H7 (cell line): ENCODE results near the gene GALNT18. TPM values are rescaled to one million over a fixed set of nuclear protein-coding genes. Genes with fewer than 3 reads are reported as not detected.

Source experiments
- DNase-seq: peaks from one replicate; pipeline ENCODE4 v3.0.0; 2012
- H3K27me3 ChIP-seq: 2 replicates; pipeline ENCODE4 v1.6.0; 2011; ENCODE audit warnings: mild to moderate bottlenecking, low read length; ENCODE audit not compliant: control insufficient read depth, insufficient read depth
- H3K36me3 ChIP-seq: replicated peaks from 2 replicates; pipeline ENCODE4 v1.5.1; 2011; ENCODE audit warnings: low read length; ENCODE audit not compliant: control insufficient read depth, insufficient read depth
- H3K4me3 ChIP-seq: 2 replicates; pipeline ENCODE4 v1.5.1; 2011; ENCODE audit warnings: low read depth, mild to moderate bottlenecking, control low read depth, low read length, moderate library complexity; ENCODE audit not compliant: insufficient read depth
- total RNA-seq: library from RNA; depleted of rRNA; stranded (reverse); fragments of >200 nt; shearing (Covaris generic); gene quantifications from 2 replicates; pipeline ENCODE4 v1.2.3, GENCODE V29; 2014

Gene GALNT18
- total RNA-seq, 1 experiment from 2014 or later = 1.9 TPM

DNA sequence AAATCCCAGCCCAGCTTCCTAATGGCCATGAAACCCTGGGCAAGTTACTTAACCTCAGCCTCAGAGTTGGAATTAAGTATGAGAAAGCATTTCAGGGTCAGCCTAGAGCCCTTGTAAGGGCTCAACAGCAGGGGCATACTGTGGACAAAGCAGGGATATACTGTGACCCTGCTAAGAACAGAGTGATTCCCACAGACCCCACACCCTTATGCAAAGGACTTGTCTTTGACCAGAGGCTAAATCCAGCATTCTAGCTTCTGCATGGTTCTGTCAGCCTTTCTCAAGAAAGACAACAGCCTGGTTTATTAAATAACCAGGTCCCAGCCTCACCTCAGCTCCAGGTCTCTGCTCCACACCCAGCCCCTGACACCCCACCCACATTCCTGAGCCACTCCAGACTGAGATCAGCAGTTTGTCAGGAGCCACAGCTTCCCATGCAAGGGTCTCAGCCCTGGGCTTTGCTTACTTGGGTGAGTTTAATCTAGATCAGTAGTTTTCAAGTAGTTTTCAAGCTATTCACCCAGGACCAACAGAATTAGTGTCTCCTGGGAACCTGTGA is 69.2 kb downstream of the GALNT18 start:
- Histone ChIP-seq H3K27me3 (no peaks in the 10 kb centered on the region), H3K36me3 (no peaks in the 10 kb centered on the region), H3K4me3 (no peak overlapping the region)
- DNase-seq = no peak

DNA sequence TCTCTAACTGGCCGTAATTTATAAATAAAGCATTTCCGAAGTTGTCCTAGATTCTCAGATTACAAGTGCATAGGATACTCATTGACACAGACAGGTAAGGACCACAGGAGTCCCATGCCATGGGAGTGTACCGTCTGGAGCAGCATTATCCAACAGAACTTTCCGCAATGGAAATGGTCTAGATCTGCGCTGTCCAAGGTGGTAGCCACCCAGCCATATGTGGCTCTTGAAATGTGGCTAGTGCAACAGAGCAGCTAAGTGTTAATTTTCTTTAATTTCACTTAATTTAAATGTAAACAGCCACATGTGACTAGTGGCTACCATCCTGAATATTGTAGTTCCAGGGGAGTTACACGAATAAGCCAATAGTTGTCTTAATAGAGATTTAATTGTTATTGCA is 71.3 kb downstream of the GALNT18 start:
- no peak for DNase-seq
- Histone ChIP-seq H3K4me3 (no peak overlapping the region), H3K36me3 (no peaks in the 10 kb centered on the region), H3K27me3 (no peaks in the 10 kb centered on the region)

DNA sequence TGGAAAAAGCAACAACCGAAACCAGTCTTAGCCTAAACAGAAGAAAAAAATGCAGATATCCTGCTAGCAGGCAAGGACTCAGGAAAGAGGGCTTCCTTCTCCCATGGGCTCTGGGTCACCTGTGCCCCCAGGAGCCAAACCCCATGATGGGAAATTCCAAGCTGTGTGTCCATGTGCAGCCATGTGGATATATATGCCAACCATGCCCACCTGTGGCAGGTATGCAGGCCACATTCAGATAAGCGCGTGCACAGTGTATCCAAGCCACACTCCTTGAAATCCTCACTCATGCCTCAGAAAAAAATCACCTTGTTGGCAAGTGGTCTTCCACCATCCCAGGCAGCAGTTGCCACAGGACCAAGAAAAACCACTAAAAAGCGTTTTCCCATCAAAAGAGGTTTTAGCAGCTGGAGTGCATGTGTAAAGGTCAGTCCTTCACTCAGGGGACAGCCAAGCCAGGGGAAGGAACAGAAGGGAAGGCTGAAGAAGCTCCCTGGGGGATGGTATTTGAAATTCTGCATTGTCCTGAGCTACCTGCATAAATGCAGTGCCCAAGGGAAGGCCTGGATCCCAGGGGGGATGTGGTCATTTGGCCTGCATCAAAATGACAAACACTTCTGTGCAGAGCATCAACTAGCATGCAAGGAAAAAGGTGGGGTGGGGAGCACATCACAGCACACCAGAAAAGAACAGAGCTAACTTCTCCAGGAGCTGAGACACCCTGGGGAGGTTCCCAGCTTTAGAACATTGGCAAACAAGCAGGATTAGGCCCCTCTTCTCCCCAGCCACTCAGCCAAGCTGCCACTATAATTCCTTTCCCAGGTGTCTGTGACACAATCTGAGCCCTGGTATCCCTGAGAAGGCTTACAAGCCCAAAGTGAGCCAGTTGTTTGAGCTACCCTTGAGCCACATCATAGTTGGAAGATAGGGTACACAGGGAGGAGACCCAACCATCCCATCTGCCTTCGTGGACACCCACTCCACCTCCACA is 76.2 kb downstream of the GALNT18 start:
- peak; percentile 71 for DNase-seq
- H3K4me3 ChIP-seq = no peak overlapping the region
- no peaks in the 10 kb centered on the region for H3K27me3 ChIP-seq
- H3K36me3 ChIP-seq = no peaks in the 10 kb centered on the region

DNA sequence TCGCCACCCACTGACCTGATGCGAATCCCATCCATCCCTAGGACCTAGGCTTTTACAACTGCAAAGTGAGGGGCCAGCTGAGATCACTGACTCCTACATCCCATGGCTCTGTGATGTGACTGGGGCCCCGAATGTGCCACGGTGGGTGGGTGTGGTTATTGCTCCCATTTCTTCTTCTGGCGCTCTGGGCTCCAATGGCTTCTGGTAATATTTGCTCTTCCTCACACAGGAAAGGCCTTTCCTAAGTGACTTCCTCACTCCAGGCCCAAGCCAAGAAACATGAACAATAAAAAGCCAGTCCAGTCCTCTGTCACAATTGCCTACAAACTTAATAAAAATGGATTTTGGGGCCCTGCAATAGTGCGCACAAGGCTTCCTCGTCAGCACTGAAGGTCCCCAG is 78.1 kb downstream of the GALNT18 start:
- no peak for DNase-seq
- no peaks in the 10 kb centered on the region for H3K27me3 ChIP-seq
- no peak overlapping the region for H3K4me3 ChIP-seq
- H3K36me3 ChIP-seq = no peaks in the 10 kb centered on the region

DNA sequence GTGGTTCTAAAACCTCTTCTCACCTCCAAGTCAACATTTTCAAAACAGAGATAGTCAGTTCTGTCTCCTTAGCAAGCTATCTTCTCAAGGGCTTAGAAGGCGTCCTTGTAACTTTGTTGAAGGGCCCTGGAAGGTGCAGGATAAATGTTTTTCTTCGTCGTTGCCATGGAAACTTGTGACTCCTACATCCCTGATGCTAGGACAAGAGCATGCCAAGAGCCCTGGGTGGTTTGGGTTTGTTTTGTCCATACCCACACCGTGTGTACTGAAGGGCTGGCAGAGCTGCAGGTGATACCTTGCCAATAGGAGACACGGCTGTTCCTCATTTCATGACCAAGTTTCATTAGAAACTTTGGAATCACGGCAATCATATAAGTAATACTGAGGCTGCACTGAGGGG is 81.6 kb downstream of the GALNT18 start:
- no peaks in the 10 kb centered on the region for H3K27me3 ChIP-seq
- no peaks in the 10 kb centered on the region for H3K36me3 ChIP-seq
- no peak for DNase-seq
- no peak overlapping the region for H3K4me3 ChIP-seq

DNA sequence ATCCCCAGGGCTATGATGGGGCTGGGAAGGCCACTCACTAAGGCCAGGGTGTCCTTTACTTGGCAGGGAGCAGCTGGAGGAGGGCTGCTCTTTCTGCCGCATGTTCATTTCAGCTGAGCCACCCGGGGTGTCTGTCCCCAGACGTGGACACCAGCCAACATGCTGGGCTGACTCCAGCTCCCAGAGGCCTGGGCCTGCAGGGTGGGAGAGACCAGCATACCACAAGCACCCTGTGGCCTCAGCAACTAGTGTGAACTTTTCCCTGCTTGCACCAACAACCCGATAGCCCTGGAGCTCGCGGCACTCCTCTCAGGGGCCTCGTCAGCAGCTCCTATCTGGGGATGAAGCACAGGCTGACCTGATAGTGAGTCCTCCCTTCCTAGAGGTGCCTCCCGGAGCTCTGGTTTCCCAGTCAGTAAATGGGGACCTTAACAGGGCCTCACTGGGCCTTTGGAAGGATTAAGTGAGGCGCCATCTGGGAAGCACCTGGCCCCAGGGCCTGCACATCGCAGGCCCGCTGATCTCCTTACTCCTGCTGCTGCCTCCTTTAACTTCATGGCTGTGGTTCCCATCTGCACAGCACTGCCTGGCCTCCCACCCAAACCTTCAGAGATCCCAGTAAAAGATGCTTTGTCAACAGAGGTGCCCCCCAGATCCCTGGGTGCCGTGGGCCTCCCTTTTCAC is 83.4 kb downstream of the GALNT18 start:
- Histone ChIP-seq H3K36me3 (no peaks in the 10 kb centered on the region), H3K4me3 (no peak overlapping the region), H3K27me3 (no peaks in the 10 kb centered on the region)
- DNase-seq = no peak

DNA sequence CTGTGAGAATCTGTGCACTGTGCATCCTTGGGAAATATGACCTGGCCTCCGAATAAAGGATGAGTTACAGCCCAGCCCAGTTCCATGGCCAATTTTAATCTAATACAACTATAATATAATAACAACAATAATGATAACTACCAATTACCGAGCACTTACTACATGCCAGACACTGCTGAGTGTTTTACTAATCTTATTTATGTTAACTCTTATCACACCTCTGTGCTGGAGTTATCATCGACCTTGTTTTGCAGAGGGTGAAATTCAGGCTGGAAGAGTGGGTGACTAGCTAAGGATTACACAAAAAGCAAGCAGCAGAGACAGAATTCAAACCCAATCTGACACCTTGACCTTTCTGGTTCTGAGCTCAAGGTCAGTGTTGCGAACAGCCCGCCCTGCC is 83.9 kb downstream of the GALNT18 start:
- no peaks in the 10 kb centered on the region for H3K36me3 ChIP-seq
- no peak for DNase-seq
- no peak overlapping the region for H3K4me3 ChIP-seq
- H3K27me3 ChIP-seq = no peaks in the 10 kb centered on the region

DNA sequence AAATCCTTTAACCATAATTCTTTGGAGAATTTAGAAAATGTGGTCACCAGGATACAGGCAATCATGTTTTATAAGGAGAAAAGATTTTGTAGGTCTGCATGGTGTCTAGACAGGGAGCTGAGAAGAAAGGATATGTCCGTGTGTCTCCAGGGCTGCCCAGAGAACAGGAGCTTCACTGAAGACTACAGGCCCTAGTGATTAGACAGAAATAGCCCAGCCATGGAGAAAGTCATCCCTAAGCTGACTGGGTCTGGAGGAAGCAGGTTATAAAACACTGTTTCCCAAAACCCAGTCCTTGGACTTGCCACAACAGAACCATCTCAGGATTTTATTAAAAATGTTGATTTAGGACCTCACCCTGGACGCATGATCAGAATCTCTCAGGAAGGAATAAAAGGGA is 84.4 kb downstream of the GALNT18 start:
- no peak for DNase-seq
- Histone ChIP-seq H3K36me3 (no peaks in the 10 kb centered on the region), H3K27me3 (no peaks in the 10 kb centered on the region), H3K4me3 (no peak overlapping the region)

DNA sequence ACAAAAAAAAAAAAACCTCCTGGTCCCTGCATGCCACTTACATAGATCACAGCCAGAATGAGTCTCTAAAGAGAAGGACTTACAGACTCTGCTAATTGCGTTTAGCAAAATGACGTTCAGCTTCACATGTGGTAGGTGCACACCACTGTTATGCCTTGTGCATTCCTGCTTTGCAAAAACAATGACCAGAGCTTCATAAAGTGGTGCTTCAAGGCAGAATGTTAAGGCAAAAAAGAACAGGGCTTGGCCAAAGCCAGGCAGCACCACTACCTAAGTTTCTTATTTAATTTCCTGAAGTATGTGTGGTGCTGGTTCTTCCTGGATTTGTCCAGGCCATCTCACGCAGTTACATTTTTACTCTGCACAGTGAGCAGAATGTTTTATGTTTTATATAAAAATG is 85.2 kb downstream of the GALNT18 start:
- no peak for DNase-seq
- Histone ChIP-seq H3K36me3 (no peaks in the 10 kb centered on the region), H3K27me3 (no peaks in the 10 kb centered on the region), H3K4me3 (no peak overlapping the region)

DNA sequence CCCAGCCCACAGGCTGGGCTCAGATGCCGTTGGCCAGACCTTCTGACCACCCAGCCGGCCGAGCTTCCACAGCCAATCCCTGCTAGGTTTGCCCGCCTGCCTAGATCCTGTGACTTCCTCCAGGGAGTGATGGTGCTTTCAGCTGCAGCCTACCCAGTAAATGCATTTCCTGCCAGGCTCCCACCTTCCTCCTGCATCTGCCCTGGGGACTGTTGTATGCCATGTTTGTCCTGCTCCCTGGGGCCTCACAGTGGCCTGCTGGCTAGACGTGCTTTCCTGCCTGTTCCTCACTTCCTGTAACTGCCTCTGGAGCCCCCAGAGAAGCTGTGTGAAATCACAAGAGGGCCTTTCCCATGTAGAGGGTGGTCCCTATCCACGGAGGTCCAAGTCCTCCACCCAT is 86.2 kb downstream of the GALNT18 start:
- no peaks in the 10 kb centered on the region for H3K27me3 ChIP-seq
- H3K36me3 ChIP-seq = no peaks in the 10 kb centered on the region
- peak; percentile 59 for DNase-seq
- no peak overlapping the region for H3K4me3 ChIP-seq

DNA sequence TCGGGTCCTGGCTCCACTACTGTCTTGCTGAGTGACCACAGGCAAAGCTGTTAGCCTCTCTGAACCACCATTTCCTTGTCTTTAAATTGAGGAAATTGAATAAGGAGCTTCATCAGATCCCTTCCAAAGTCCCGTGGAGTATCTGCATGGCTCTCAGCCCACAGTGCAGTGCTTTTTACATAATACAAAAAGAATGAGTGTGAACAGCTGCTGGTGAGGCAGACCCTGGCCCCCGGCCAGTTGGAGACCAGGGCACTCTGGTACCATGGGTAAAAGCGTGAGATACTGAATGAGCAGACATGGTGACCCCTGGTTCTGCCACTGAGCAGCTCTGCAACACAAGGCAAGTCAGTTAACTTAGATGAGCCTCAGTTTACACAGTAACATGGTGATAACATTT is 86.8 kb downstream of the GALNT18 start:
- no peaks in the 10 kb centered on the region for H3K36me3 ChIP-seq
- no peak overlapping the region for H3K4me3 ChIP-seq
- no peaks in the 10 kb centered on the region for H3K27me3 ChIP-seq
- DNase-seq = no peak

DNA sequence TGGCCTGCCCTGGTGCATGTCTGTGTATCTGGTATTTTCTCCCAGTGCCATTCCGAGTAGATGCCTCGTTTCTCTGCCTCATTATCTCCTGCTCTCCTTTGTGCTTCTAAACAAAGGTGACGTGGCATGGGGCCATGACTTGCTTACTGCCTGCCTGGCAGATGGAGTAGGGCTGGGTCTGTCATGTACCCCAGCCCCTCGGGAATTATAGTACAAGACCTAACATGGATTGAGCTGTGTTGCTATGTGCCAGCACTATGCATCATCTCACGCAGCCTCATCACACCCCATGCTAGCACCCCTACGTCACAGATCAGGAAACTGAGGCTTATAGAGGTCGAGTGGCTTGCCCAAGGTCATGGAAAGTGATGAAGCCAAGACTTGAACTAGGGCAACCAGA is 88.1 kb downstream of the GALNT18 start:
- no peaks in the 10 kb centered on the region for H3K36me3 ChIP-seq
- no peaks in the 10 kb centered on the region for H3K27me3 ChIP-seq
- no peak overlapping the region for H3K4me3 ChIP-seq
- DNase-seq = no peak

DNA sequence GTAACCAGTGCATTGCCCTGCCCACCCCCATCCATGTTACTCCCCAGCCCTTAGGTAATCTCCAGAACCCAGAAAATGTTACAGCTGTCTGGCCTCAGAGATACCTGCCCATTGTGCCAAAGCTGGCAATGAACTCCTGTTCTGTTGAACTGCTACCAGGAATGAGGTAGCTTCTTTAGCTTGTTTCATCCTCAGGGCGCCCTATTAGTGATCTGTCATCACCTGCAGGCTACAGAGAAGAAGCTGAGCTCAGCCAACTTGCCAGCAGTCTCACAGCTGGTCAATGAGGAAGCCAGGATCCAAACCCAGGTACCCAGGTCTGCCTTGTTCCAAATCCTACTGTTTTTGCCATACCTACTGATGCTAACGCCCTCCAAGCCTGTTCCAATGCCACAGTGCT is 88.7 kb downstream of the GALNT18 start:
- H3K36me3 ChIP-seq = no peaks in the 10 kb centered on the region
- no peaks in the 10 kb centered on the region for H3K27me3 ChIP-seq
- no peak for DNase-seq
- no peak overlapping the region for H3K4me3 ChIP-seq

DNA sequence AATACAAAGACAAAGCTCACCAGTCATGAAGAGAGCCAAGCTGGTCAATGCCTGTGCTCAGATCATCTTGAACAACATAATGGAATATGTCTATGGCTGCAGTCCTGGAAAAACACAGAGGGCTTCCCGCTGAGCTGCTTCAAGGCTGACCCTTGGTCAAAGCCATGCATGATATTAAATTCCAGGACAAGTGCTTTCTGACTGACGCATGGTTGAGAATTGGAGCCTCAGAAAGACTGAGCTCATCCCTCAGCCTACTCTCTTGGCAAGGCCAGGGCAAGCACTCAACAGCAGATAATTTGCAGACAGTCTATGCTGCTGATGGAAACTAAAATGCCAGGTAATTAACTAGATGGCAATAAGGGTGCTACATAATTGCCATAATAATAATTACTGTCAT is 89.2 kb downstream of the GALNT18 start:
- Histone ChIP-seq H3K36me3 (no peaks in the 10 kb centered on the region), H3K27me3 (no peaks in the 10 kb centered on the region), H3K4me3 (no peak overlapping the region)
- DNase-seq = no peak
